Gastroesophageal sphincter (tissue), 3 donors: ENCODE results near the gene SLC16A6.

Source experiments
- CTCF ChIP-seq, 4 experiments: fragments of 200-600 bp in 2 of 4; fragments of 450-650 bp in 2 of 4; sonication (generic) in 1 of 4; IDR thresholded peaks; one replicate each; pipeline ENCODE4 v1.5.1; 2017 to 2019; ENCODE audit warnings: antibody characterized with exemption in 4 of 4, mild to moderate bottlenecking in 2 of 4, moderate library complexity in 2 of 4
- EP300 ChIP-seq: sonication (generic); formaldehyde crosslinking; IDR thresholded peaks from one replicate; pipeline ENCODE4 v1.6.1; 2017; ENCODE audit warnings: antibody characterized with exemption, mild to moderate bottlenecking
- POLR2A ChIP-seq, 2 donors: fragments of 450-650 bp; IDR thresholded peaks; one replicate each; pipeline ENCODE4 v1.6.1; 2017; ENCODE audit warnings: antibody characterized with exemption in 2 of 2, mild to moderate bottlenecking in 2 of 2, moderate library complexity in 1 of 2
- POLR2AphosphoS5 ChIP-seq: sonication (generic); formaldehyde crosslinking; IDR thresholded peaks from one replicate; pipeline ENCODE4 v1.6.1; 2017; ENCODE audit warnings: antibody characterized with exemption

- TF ChIP-seq POLR2A (IDR thresholded peaks at IDR 0.05) (no peak), CTCF (IDR thresholded peaks at IDR 0.05) (no peak), EP300 (no peak), POLR2AphosphoS5 (no peak)
Measured at GRCh38 chr17:68328676-68329075, 37.7 kb upstream of the SLC16A6 start.
